GM19467 (cell line): Measurements from ENCODE around the gene C2orf42.
"Not testable (repeated sequence)": the region's sequence is repeated elsewhere in the genome, so short reads cannot be mapped to it uniquely, and the experiment has no call there.

ENCODE experiments used
- ATAC-seq: cut with Tn5 transposase; IDR thresholded peaks from one replicate; pipeline ENCODE4 v1.9.1; 2021; ENCODE audit warnings: mild to moderate bottlenecking, moderate library complexity; ENCODE audit not compliant: unreplicated experiment

C2orf42 gene

GRCh38 chr2:70133127-70133452 lies 57.7 kb downstream of the C2orf42 start:
- ATAC-seq, result no peak

- ATAC-seq, result peak; percentile 35
These were observed 58.3 kb downstream of the C2orf42 start for GRCh38 chr2:70132244-70133126.

GRCh38 chr2:70131344-70132143 lies 59.3 kb downstream of the C2orf42 start:
- not testable (repeated sequence) for ATAC-seq

- ATAC-seq, result no peak
These were observed 62.8 kb downstream of the C2orf42 start for GRCh38 chr2:70128005-70128404.

GRCh38 chr2:70126413-70126812 lies 64.4 kb downstream of the C2orf42 start:
- ATAC-seq, result no peak

- no peak for ATAC-seq
These were observed 65.3 kb downstream of the C2orf42 start for GRCh38 chr2:70125498-70125898.

- peak; percentile 34 for ATAC-seq
These were observed 65.8 kb downstream of the C2orf42 start for GRCh38 chr2:70124983-70125480.

- ATAC-seq, result no peak
These were observed 67.0 kb downstream of the C2orf42 start for GRCh38 chr2:70123829-70124116.

GRCh38 chr2:70123051-70123828 lies 67.6 kb downstream of the C2orf42 start:
- no peak for ATAC-seq

- ATAC-seq, result no peak
These were observed 68.3 kb downstream of the C2orf42 start for GRCh38 chr2:70122470-70122869.

- no peak for ATAC-seq
These were observed 69.0 kb downstream of the C2orf42 start for GRCh38 chr2:70121627-70122372.

GRCh38 chr2:70118798-70119454 lies 71.9 kb downstream of the C2orf42 start:
- ATAC-seq, result no peak

GRCh38 chr2:70116936-70117552 lies 73.8 kb downstream of the C2orf42 start:
- no peak for ATAC-seq

- ATAC-seq, result peak; percentile 53
These were observed 75.0 kb downstream of the C2orf42 start for GRCh38 chr2:70115646-70116442.

- ATAC-seq, result no peak
These were observed 77.3 kb downstream of the C2orf42 start for GRCh38 chr2:70113359-70114070.

- ATAC-seq, result no peak
These were observed 78.8 kb downstream of the C2orf42 start for GRCh38 chr2:70111752-70112591.

- not testable (repeated sequence) for ATAC-seq
These were observed 80.4 kb downstream of the C2orf42 start for GRCh38 chr2:70110397-70110796.
